ENCODE measurements around the gene EPM2AIP1.
"Not testable (repeated sequence)": the region's sequence is repeated elsewhere in the genome, so short reads cannot be mapped to it uniquely, and the experiment has no call there.

EPM2AIP1 gene

DNA sequence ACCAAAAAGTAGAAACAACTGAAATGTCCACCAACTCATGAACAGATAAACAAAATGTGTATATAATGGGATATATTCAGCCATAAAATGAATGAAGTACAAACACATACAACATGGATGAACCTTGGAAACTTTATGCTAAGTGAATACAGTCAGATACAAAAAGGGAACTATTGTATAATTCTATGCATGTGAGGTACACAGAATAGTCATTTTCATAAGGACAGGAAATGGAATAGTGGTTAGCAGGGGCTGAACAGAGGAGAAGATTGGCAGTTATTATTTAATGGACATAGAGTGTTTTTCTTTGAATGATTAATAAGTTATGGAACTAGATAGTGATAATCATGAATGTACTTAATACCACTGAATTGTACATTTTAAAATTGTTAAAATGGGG is 28.1 kb downstream of the EPM2AIP1 start:
- Histone ChIP-seq H3K27me3 (replicated peaks in 2 of 5; ENCODE audit: control insufficient read depth in 4 of 5, insufficient read depth in 5 of 5, low read length in 4 of 5) (no peaks in the 10 kb centered on the region), H3K27ac (ENCODE audit: insufficient read depth in 1 of 2, low read depth in 1 of 2, low read length in 2 of 2, poor library complexity in 1 of 2, severe bottlenecking in 2 of 2) (no peak overlapping the region), H3K9me3 (ENCODE audit: control extremely low read depth in 1 of 5, control insufficient read depth in 4 of 5, insufficient read depth in 2 of 5, low read depth in 1 of 5, low read length in 4 of 5) (no peaks in the 10 kb centered on the region), H3K4me3 (ENCODE audit: control insufficient read depth in 1 of 7, extremely low read depth in 1 of 7, insufficient read depth in 4 of 7, low read depth in 2 of 7, low read length in 6 of 7) (no peak overlapping the region), H3K36me3 (ENCODE audit: control insufficient read depth in 4 of 4, insufficient read depth in 4 of 4, low read length in 3 of 4) (no peaks in the 10 kb centered on the region), H3K4me1 (ENCODE audit: control extremely low read depth in 1 of 4, control insufficient read depth in 4 of 4, insufficient read depth in 4 of 4, low read length in 3 of 4) (peaks cover 3 to 21% (median 11%) of the 10 kb centered on the region in 4 experiments)
- ChIA-PET CTCF (no interaction called here), POLR2A (no interaction called here)
- DNase-seq, result peak in 2 of 3 donors; percentile 50 to 66

DNA sequence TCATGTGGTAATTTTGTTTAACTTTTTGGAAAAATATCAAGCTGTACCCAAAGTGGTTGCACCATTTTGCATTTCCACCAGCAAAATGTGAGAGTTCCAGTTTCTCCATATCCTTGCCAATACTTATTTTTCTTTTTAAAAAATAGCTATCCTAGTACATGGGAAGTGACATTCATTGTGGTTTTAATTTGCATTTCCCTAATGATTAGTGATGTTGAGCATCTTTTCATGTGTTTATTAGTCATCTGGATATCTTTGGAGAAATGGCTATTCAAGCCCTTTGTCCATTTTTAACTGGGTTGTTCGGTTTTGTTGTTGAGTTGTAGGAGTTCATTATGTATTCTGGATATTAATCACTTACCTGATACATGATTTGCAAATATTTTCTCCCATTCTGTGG is 28.6 kb downstream of the EPM2AIP1 start:
- H3K36me3 ChIP-seq (ENCODE audit: control insufficient read depth in 4 of 4, insufficient read depth in 4 of 4, low read length in 3 of 4), result no peaks in the 10 kb centered on the region
- WGBS (ENCODE audit: insufficient coverage), result no CpG with 5 or more reads among the region's 1 CpG
- H3K4me1 ChIP-seq (ENCODE audit: control extremely low read depth in 1 of 4, control insufficient read depth in 4 of 4, insufficient read depth in 4 of 4, low read length in 3 of 4), result peaks cover 0 to 17% (median 9%) of the 10 kb centered on the region in 4 experiments
- CTCF ChIA-PET, result interaction anchor here (0.9 to 1.2 kb wide), 2 partner anchors 60 to 62 kb away, joined by 3 read pairs; no protein-coding TSS in a partner anchor
- DNase-seq, result no peak
- no peak overlapping the region for H3K4me3 ChIP-seq (ENCODE audit: control insufficient read depth in 1 of 7, extremely low read depth in 1 of 7, insufficient read depth in 4 of 7, low read depth in 2 of 7, low read length in 6 of 7)
- no peaks in the 10 kb centered on the region for H3K9me3 ChIP-seq (ENCODE audit: control extremely low read depth in 1 of 5, control insufficient read depth in 4 of 5, insufficient read depth in 2 of 5, low read depth in 1 of 5, low read length in 4 of 5)
- POLR2A ChIA-PET, result no interaction called here
- no peak overlapping the region for H3K27ac ChIP-seq (ENCODE audit: insufficient read depth in 1 of 2, low read depth in 1 of 2, low read length in 2 of 2, poor library complexity in 1 of 2, severe bottlenecking in 2 of 2)
- no peaks in the 10 kb centered on the region for H3K27me3 ChIP-seq (replicated peaks in 2 of 5; ENCODE audit: control insufficient read depth in 4 of 5, insufficient read depth in 5 of 5, low read length in 4 of 5)

DNA sequence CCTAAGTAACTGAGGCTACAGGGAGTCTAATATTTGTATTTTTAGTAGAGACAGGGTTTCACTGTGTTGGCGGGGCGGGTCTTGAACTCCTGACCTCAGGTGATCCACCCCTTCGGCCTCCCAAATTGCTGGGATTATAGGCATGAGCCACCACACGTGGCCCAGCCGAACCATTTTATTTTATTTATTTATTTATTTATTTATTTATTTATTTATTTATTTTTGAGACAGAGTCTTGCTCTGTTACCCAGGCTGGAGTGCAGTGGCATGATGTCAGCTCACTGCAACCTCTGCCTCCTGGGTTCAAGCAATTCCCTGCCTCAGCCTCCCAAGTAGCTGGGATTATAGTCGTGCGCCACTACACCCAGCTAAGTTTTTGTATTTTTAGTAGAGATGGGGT is 29.9 kb downstream of the EPM2AIP1 start:
- no CpG with 5 or more reads among the region's 7 CpGs for WGBS (ENCODE audit: insufficient coverage)
- H3K27ac ChIP-seq (ENCODE audit: insufficient read depth in 1 of 2, low read depth in 1 of 2, low read length in 2 of 2, poor library complexity in 1 of 2, severe bottlenecking in 2 of 2); H3K27me3 ChIP-seq (replicated peaks in 2 of 5; ENCODE audit: control insufficient read depth in 4 of 5, insufficient read depth in 5 of 5, low read length in 4 of 5); POLR2A ChIA-PET; DNase-seq; H3K9me3 ChIP-seq (ENCODE audit: control extremely low read depth in 1 of 5, control insufficient read depth in 4 of 5, insufficient read depth in 2 of 5, low read depth in 1 of 5, low read length in 4 of 5); H3K36me3 ChIP-seq (ENCODE audit: control insufficient read depth in 4 of 4, insufficient read depth in 4 of 4, low read length in 3 of 4); H3K4me3 ChIP-seq (ENCODE audit: control insufficient read depth in 1 of 7, extremely low read depth in 1 of 7, insufficient read depth in 4 of 7, low read depth in 2 of 7, low read length in 6 of 7): not testable (repeated sequence)
- CTCF ChIA-PET, result interaction anchor here (0.7 to 9.9 kb wide), 3 partner anchors 57 to 90 kb away, joined by 3 to 92 read pairs (median 4); no protein-coding TSS in a partner anchor
- H3K4me1 ChIP-seq (ENCODE audit: control extremely low read depth in 1 of 4, control insufficient read depth in 4 of 4, insufficient read depth in 4 of 4, low read length in 3 of 4), result peaks cover 0 to 15% (median 7%) of the 10 kb centered on the region in 4 experiments

DNA sequence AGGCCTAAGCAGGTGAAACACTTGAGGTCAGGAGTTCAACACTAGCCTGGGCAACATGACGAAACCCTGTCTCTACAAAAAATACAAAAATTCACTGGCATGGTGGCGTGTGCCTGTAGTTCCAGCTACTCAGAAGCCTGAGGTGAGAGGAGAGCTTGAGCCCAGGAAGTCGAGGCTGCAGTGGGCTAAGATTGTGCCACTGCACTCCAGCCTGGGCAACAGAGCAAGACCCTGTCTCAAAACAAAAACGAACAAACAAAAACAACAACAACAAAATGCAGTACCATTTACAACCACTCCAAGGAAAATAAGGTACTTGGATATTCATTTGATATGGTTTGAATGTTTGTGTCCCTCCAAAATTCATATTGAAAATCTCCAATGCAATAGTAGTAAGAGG is 32.4 kb downstream of the EPM2AIP1 start:
- Histone ChIP-seq H3K36me3 (ENCODE audit: control insufficient read depth in 4 of 4, insufficient read depth in 4 of 4, low read length in 3 of 4) (no peaks in the 10 kb centered on the region), H3K9me3 (ENCODE audit: control extremely low read depth in 1 of 5, control insufficient read depth in 4 of 5, insufficient read depth in 2 of 5, low read depth in 1 of 5, low read length in 4 of 5) (no peaks in the 10 kb centered on the region), H3K27ac (ENCODE audit: insufficient read depth in 1 of 2, low read depth in 1 of 2, low read length in 2 of 2, poor library complexity in 1 of 2, severe bottlenecking in 2 of 2) (no peak overlapping the region), H3K4me3 (ENCODE audit: control insufficient read depth in 1 of 7, extremely low read depth in 1 of 7, insufficient read depth in 4 of 7, low read depth in 2 of 7, low read length in 6 of 7) (no peak overlapping the region), H3K27me3 (replicated peaks in 2 of 5; ENCODE audit: control insufficient read depth in 4 of 5, insufficient read depth in 5 of 5, low read length in 4 of 5) (no peaks in the 10 kb centered on the region), H3K4me1 (ENCODE audit: control extremely low read depth in 1 of 4, control insufficient read depth in 4 of 4, insufficient read depth in 4 of 4, low read length in 3 of 4) (peaks cover 0 to 18% (median 6%) of the 10 kb centered on the region in 4 experiments)
- WGBS (ENCODE audit: insufficient coverage), result 94% methylated on average over 3 of the region's 4 CpGs
- ChIA-PET POLR2A (no interaction called here), CTCF (interaction anchor here (1.0 to 9.9 kb wide), 11 partner anchors 10 to 233 kb away, joined by 3 to 92 read pairs (median 11); partner anchors contain the start of gene TRANK1)
- DNase-seq, result no peak

DNA sequence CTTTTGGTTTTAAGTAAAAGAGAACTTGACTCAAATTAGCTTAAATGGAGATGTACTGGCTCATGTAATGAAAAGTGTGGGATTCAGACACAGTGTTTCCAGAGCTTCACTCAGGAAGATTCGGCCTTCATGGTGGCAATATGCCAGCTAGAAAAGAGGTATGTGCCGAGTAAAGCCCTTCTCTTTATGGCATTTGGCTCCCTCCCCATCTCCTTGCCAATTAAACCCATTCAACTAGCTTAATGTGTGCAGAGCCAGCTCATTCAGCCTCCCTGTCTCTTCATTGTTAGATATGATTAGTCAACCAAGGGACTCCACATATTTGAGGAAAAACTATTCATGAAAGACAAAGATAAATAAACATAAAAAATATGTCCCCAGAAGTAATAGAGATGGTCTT is 33.1 kb downstream of the EPM2AIP1 start:
- POLR2A ChIA-PET, result interaction anchor here (0.7 kb wide), 1 partner anchor 10 kb away, joined by 3 read pairs; no protein-coding TSS in a partner anchor
- DNase-seq, result no peak
- no CpG with 5 or more reads among the region's 2 CpGs for WGBS (ENCODE audit: insufficient coverage)
- peaks cover 0 to 11% (median 2%) of the 10 kb centered on the region in 4 experiments for H3K4me1 ChIP-seq (ENCODE audit: control extremely low read depth in 1 of 4, control insufficient read depth in 4 of 4, insufficient read depth in 4 of 4, low read length in 3 of 4)
- CTCF ChIA-PET, result interaction anchor here (1.0 to 9.9 kb wide), 14 partner anchors 10 to 232 kb away, joined by 3 to 92 read pairs (median 11); partner anchors contain the start of gene TRANK1
- no peaks in the 10 kb centered on the region for H3K9me3 ChIP-seq (ENCODE audit: control extremely low read depth in 1 of 5, control insufficient read depth in 4 of 5, insufficient read depth in 2 of 5, low read depth in 1 of 5, low read length in 4 of 5)
- H3K4me3 ChIP-seq (ENCODE audit: control insufficient read depth in 1 of 7, extremely low read depth in 1 of 7, insufficient read depth in 4 of 7, low read depth in 2 of 7, low read length in 6 of 7), result no peak overlapping the region
- H3K36me3 ChIP-seq (ENCODE audit: control insufficient read depth in 4 of 4, insufficient read depth in 4 of 4, low read length in 3 of 4), result no peaks in the 10 kb centered on the region
- no peak overlapping the region for H3K27ac ChIP-seq (ENCODE audit: insufficient read depth in 1 of 2, low read depth in 1 of 2, low read length in 2 of 2, poor library complexity in 1 of 2, severe bottlenecking in 2 of 2)
- H3K27me3 ChIP-seq (replicated peaks in 2 of 5; ENCODE audit: control insufficient read depth in 4 of 5, insufficient read depth in 5 of 5, low read length in 4 of 5), result no peaks in the 10 kb centered on the region

DNA sequence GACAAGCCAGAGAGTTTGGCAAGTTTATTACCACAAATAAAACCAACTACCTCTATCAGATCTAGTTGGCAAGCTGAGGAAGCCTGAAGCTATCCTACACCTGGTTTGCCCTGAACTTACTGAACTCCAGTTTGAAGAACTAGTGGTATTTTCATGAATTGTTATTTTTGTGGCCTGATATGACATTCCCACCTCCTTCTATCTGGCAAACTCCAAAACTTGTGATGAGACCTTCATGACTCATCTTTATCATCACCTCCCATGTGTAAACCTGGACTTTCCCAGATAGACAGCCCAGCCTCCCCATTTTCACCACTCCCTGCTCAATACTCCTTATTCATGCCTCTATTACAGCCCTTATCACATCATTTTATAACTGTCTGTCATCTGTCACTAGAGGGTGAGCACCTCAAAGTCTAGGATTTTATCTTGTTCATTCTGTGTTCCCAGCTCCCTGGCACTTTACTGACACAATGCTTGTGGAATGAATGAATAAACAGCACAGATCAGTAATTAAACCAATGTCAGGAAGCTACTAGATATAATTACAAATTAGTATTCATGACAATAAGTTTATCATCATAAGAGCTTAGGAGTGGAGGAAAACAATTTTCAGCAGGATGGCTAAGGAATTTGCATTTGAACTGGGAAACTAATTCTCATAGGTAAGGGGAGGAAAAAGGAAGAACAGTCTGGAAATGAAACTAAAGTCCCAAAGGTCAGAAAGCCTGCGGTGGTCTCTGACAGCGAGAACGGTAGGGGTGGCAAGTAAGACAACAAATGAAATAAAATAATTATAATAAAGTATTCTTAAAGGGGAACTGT is 34.9 kb downstream of the EPM2AIP1 start:
- H3K9me3 ChIP-seq (ENCODE audit: control extremely low read depth in 1 of 5, control insufficient read depth in 4 of 5, insufficient read depth in 2 of 5, low read depth in 1 of 5, low read length in 4 of 5), result no peaks in the 10 kb centered on the region
- no peak overlapping the region for H3K4me3 ChIP-seq (ENCODE audit: control insufficient read depth in 1 of 7, extremely low read depth in 1 of 7, insufficient read depth in 4 of 7, low read depth in 2 of 7, low read length in 6 of 7)
- WGBS (ENCODE audit: insufficient coverage), result no CpG with 5 or more reads among the region's 3 CpGs
- H3K27ac ChIP-seq (ENCODE audit: insufficient read depth in 1 of 2, low read depth in 1 of 2, low read length in 2 of 2, poor library complexity in 1 of 2, severe bottlenecking in 2 of 2), result peak overlapping the region in 1 of 2 experiments; percentile 62
- H3K27me3 ChIP-seq (replicated peaks in 2 of 5; ENCODE audit: control insufficient read depth in 4 of 5, insufficient read depth in 5 of 5, low read length in 4 of 5), result no peaks in the 10 kb centered on the region
- POLR2A ChIA-PET, result interaction anchor here (0.7 to 1.4 kb wide), 4 partner anchors 35 to 53 kb away, joined by 3 to 5 read pairs (median 4); partner anchors contain the start of genes EPM2AIP1 and MLH1
- CTCF ChIA-PET, result interaction anchor here (0.6 to 9.9 kb wide), 36 partner anchors 9 to 229 kb away, joined by 3 to 92 read pairs (median 5); partner anchors contain the start of gene TRANK1
- peaks cover 0 to 8% (median 2%) of the 10 kb centered on the region in 4 experiments for H3K4me1 ChIP-seq (ENCODE audit: control extremely low read depth in 1 of 4, control insufficient read depth in 4 of 4, insufficient read depth in 4 of 4, low read length in 3 of 4)
- no peaks in the 10 kb centered on the region for H3K36me3 ChIP-seq (ENCODE audit: control insufficient read depth in 4 of 4, insufficient read depth in 4 of 4, low read length in 3 of 4)
- DNase-seq, result peak in 2 of 3 donors; percentile 25 to 40

DNA sequence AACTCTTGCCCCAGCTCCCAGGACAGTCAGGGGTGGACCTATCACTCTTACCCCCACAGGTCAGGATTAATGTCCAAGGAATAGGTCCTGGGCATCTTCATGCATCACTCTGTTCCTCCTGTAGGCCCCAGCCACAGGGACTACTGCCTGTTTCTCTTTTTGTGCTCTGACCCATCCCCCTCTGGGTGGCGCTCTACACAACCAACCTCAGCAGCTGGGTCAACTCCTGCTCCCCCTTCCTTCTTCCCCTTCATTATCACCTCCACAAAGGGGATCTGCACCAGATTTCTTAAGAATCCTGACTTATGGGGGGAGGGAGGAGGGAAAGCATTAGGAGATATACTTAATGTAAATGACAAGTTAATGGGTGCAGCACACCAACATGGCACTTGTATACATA is 35.9 kb downstream of the EPM2AIP1 start:
- CTCF ChIA-PET, result interaction anchor here (0.8 to 9.9 kb wide), 20 partner anchors 9 to 226 kb away, joined by 3 to 92 read pairs (median 6); partner anchors contain the start of gene TRANK1
- H3K9me3 ChIP-seq (ENCODE audit: control extremely low read depth in 1 of 5, control insufficient read depth in 4 of 5, insufficient read depth in 2 of 5, low read depth in 1 of 5, low read length in 4 of 5), result no peaks in the 10 kb centered on the region
- DNase-seq, result no peak
- peaks cover 0 to 8% (median 2%) of the 10 kb centered on the region in 4 experiments for H3K4me1 ChIP-seq (ENCODE audit: control extremely low read depth in 1 of 4, control insufficient read depth in 4 of 4, insufficient read depth in 4 of 4, low read length in 3 of 4)
- no peaks in the 10 kb centered on the region for H3K36me3 ChIP-seq (ENCODE audit: control insufficient read depth in 4 of 4, insufficient read depth in 4 of 4, low read length in 3 of 4)
- H3K27me3 ChIP-seq (replicated peaks in 2 of 5; ENCODE audit: control insufficient read depth in 4 of 5, insufficient read depth in 5 of 5, low read length in 4 of 5), result no peaks in the 10 kb centered on the region
- WGBS (ENCODE audit: insufficient coverage), result no CpG with 5 or more reads among the region's 1 CpG
- POLR2A ChIA-PET, result interaction anchor here (1.1 kb wide), 1 partner anchor 52 kb away, joined by 3 read pairs; no protein-coding TSS in a partner anchor
- no peak overlapping the region for H3K27ac ChIP-seq (ENCODE audit: insufficient read depth in 1 of 2, low read depth in 1 of 2, low read length in 2 of 2, poor library complexity in 1 of 2, severe bottlenecking in 2 of 2)
- H3K4me3 ChIP-seq (ENCODE audit: control insufficient read depth in 1 of 7, extremely low read depth in 1 of 7, insufficient read depth in 4 of 7, low read depth in 2 of 7, low read length in 6 of 7), result no peak overlapping the region
